ENCODE results near the gene FARS2. TPM values are rescaled to one million over a fixed set of nuclear protein-coding genes. Genes with fewer than 3 reads are reported as not detected.

FARS2 gene
- polyA plus RNA-seq, 3 donors, result 12.2 to 21.6 (median 17.7) TPM

- Mint-ChIP-seq H3K9me3 (peaks cover 0 to 4% (median 4%) of the 10 kb centered on the region in 7 donors), H3K4me1 (no peaks in the 10 kb centered on the region), H3K36me3 (peaks cover 0 to 7% of the 10 kb centered on the region in 2 donors), H3K27ac (no peak overlapping the region), H3K4me3 (no peak overlapping the region), H3K27me3 (ENCODE audit: low read depth in 3 of 3) (no peaks in the 10 kb centered on the region)
- intact Hi-C loops (cut with micrococcal nuclease), result no loop called here
- no peak overlapping the region for H3K9ac ChIP-seq (ENCODE audit: insufficient read depth, low read length, poor library complexity, severe bottlenecking)
- H3K79me2 ChIP-seq (ENCODE audit: insufficient read depth, low read length), result no peaks in the 10 kb centered on the region
- DNase-seq, result no peak
- no peaks in the 10 kb centered on the region for H3K36me3 ChIP-seq (replicated peaks in 1 of 2; ENCODE audit: control insufficient read depth in 1 of 2, insufficient read depth in 2 of 2, low read length in 2 of 2)
- TF ChIP-seq, protein P1, sequence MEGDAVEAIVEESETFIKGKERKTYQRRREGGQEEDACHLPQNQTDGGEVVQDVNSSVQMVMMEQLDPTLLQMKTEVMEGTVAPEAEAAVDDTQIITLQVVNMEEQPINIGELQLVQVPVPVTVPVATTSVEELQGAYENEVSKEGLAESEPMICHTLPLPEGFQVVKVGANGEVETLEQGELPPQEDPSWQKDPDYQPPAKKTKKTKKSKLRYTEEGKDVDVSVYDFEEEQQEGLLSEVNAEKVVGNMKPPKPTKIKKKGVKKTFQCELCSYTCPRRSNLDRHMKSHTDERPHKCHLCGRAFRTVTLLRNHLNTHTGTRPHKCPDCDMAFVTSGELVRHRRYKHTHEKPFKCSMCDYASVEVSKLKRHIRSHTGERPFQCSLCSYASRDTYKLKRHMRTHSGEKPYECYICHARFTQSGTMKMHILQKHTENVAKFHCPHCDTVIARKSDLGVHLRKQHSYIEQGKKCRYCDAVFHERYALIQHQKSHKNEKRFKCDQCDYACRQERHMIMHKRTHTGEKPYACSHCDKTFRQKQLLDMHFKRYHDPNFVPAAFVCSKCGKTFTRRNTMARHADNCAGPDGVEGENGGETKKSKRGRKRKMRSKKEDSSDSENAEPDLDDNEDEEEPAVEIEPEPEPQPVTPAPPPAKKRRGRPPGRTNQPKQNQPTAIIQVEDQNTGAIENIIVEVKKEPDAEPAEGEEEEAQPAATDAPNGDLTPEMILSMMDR (IDR thresholded peaks at IDR 0.05), result no peak
- no peak overlapping the region for H3K27ac ChIP-seq (ENCODE audit: low read depth in 1 of 2, low read length in 2 of 2)
- no peaks in the 10 kb centered on the region for H3K27me3 ChIP-seq (ENCODE audit: control insufficient read depth in 2 of 2, insufficient read depth in 2 of 2, low read length in 2 of 2)
- H3K4me2 ChIP-seq (replicated peaks; ENCODE audit: extremely low read depth, low read length, poor library complexity, severe bottlenecking), result no peak overlapping the region
- H3K9me3 ChIP-seq (replicated peaks in 1 of 2; ENCODE audit: control insufficient read depth in 1 of 2, insufficient read depth in 1 of 2, low read length in 2 of 2), result peaks cover 0 to 5% of the 10 kb centered on the region in 2 donors
- no peak overlapping the region for H2AFZ ChIP-seq (ENCODE audit: insufficient read depth, low read depth, low read length, poor library complexity, severe bottlenecking)
- WGBS (ENCODE audit: insufficient coverage), result 100% methylated on average over 1 of the region's 2 CpGs
- no peaks in the 10 kb centered on the region for H3K4me1 ChIP-seq (ENCODE audit: control insufficient read depth in 1 of 2, insufficient read depth in 2 of 2, low read length in 2 of 2)
- H4K20me1 ChIP-seq (ENCODE audit: insufficient read depth, low read length), result no peaks in the 10 kb centered on the region
- H3K4me3 ChIP-seq (replicated peaks in 1 of 3; ENCODE audit: low read depth in 2 of 3, low read length in 3 of 3), result no peak overlapping the region
These were observed 298.3 kb downstream of the FARS2 start for GRCh38 chr6:5559651-5560050.

DNA sequence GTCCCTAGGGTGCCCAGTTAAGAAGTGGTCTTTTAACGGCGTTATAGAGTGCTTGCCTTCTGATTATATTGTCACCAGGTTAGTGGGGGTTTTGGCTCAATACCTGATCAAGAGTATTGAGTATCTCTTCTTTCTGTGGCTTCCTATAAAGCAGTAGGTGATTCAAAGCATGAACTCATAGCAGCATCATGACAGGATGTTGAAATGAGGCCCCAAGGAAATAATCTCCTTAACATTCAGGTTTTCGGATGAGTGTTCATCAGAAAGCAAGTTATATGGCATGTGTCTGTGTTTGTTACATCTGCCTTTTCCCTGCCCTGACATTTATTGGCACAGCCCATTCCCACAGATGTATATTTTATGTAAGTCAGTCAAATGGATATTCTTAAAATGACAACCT, 301.0 kb downstream of the FARS2 start:
- TF ChIP-seq, protein P1 (IDR thresholded peaks at IDR 0.05), result no peak
- WGBS (ENCODE audit: insufficient coverage), result 50% methylated on average over 2 of the region's 3 CpGs
- Histone ChIP-seq H3K36me3 (replicated peaks in 1 of 2; ENCODE audit: control insufficient read depth in 1 of 2, insufficient read depth in 2 of 2, low read length in 2 of 2) (no peaks in the 10 kb centered on the region), H3K4me3 (replicated peaks in 1 of 3; ENCODE audit: low read depth in 2 of 3, low read length in 3 of 3) (no peak overlapping the region), H3K9ac (ENCODE audit: insufficient read depth, low read length, poor library complexity, severe bottlenecking) (no peak overlapping the region), H2AFZ (ENCODE audit: insufficient read depth, low read depth, low read length, poor library complexity, severe bottlenecking) (no peak overlapping the region), H3K9me3 (replicated peaks in 1 of 2; ENCODE audit: control insufficient read depth in 1 of 2, insufficient read depth in 1 of 2, low read length in 2 of 2) (peaks cover 0 to 7% of the 10 kb centered on the region in 2 donors), H3K4me1 (ENCODE audit: control insufficient read depth in 1 of 2, insufficient read depth in 2 of 2, low read length in 2 of 2) (no peaks in the 10 kb centered on the region), H3K4me2 (replicated peaks; ENCODE audit: extremely low read depth, low read length, poor library complexity, severe bottlenecking) (no peak overlapping the region), H3K27ac (ENCODE audit: low read depth in 1 of 2, low read length in 2 of 2) (no peak overlapping the region), H3K79me2 (ENCODE audit: insufficient read depth, low read length) (no peaks in the 10 kb centered on the region), H4K20me1 (ENCODE audit: insufficient read depth, low read length) (no peaks in the 10 kb centered on the region), H3K27me3 (ENCODE audit: control insufficient read depth in 2 of 2, insufficient read depth in 2 of 2, low read length in 2 of 2) (no peaks in the 10 kb centered on the region)
- Mint-ChIP-seq H3K4me3 (no peak overlapping the region), H3K36me3 (peaks cover 0 to 3% of the 10 kb centered on the region in 2 donors), H3K4me1 (no peaks in the 10 kb centered on the region), H3K27ac (peak overlapping the region in 1 of 7 donors; percentile 4), H3K9me3 (peaks cover 0 to 4% (median 2%) of the 10 kb centered on the region in 7 donors), H3K27me3 (ENCODE audit: low read depth in 3 of 3) (no peaks in the 10 kb centered on the region)
- intact Hi-C loops (cut with micrococcal nuclease), result no loop called here
- DNase-seq, result no peak

Measured in CD14-positive monocyte (primary cell).